Duodenal mucosa (tissue), 2 donors: ENCODE results near the gene UNC13C.
"Not testable (repeated sequence)": the region's sequence is repeated elsewhere in the genome, so short reads cannot be mapped to it uniquely, and the experiment has no call there.

Experiments
- H3K27ac ChIP-seq: one replicate; pipeline ENCODE4 v1.7.0; 2013; ENCODE audit warnings: low read depth, low read length
- H3K27me3 ChIP-seq, 2 donors: one replicate each; pipeline ENCODE4 v1.7.0; 2013; ENCODE audit warnings: low read length in 2 of 2, control low read depth in 1 of 2; ENCODE audit not compliant: insufficient read depth in 2 of 2, control insufficient read depth in 1 of 2
- H3K36me3 ChIP-seq, 2 donors: one replicate each; pipeline ENCODE4 v1.7.0; 2013; ENCODE audit warnings: low read length in 2 of 2, control low read depth in 1 of 2; ENCODE audit not compliant: insufficient read depth in 2 of 2, control insufficient read depth in 1 of 2
- H3K4me1 ChIP-seq, 2 donors: one replicate each; pipeline ENCODE4 v1.7.0; 2013; ENCODE audit warnings: low read length in 2 of 2, control low read depth in 1 of 2; ENCODE audit not compliant: insufficient read depth in 2 of 2, control insufficient read depth in 1 of 2
- H3K4me3 ChIP-seq, 2 donors: one replicate each; pipeline ENCODE4 v1.7.0; 2013; ENCODE audit warnings: low read length in 2 of 2, low read depth in 1 of 2
- H3K9ac ChIP-seq, 2 donors: one replicate each; pipeline ENCODE4 v1.7.0; 2013; ENCODE audit warnings: low read length in 2 of 2, low read depth in 1 of 2
- H3K9me3 ChIP-seq, 2 donors: one replicate each; pipeline ENCODE4 v1.7.0; 2013; ENCODE audit warnings: low read length in 2 of 2, control low read depth in 1 of 2; ENCODE audit not compliant: control insufficient read depth in 1 of 2

The UNC13C gene

GRCh38 chr15:53978253-53978906 is at the start of gene UNC13C:
UNC13C (plus strand) TSS chr15:53978441; CDS start chr15:54012904, 34,463 bp downstream.
- Histone ChIP-seq H3K4me3 (peak within 1 kb of the TSS in 1 of 2 donors; percentile 38), H3K9ac (no peak within 1 kb of the TSS), H3K27me3 (peaks cover 2 to 17% of the 10 kb centered on the region in 2 donors), H3K4me1 (no peaks in the 10 kb centered on the region), H3K9me3 (no peaks in the 10 kb centered on the region), H3K27ac (no peak within 1 kb of the TSS), H3K36me3 (no peaks in the 10 kb centered on the region)

GRCh38 chr15:53936137-53936536 is 42.1 kb upstream of the UNC13C start:
- Histone ChIP-seq H3K36me3 (no peaks in the 10 kb centered on the region), H3K27ac (no peak overlapping the region), H3K9me3 (peaks cover 5 to 6% of the 10 kb centered on the region in 2 donors), H3K9ac (no peak overlapping the region), H3K4me3 (no peak overlapping the region), H3K4me1 (no peaks in the 10 kb centered on the region), H3K27me3 (no peaks in the 10 kb centered on the region)

DNA sequence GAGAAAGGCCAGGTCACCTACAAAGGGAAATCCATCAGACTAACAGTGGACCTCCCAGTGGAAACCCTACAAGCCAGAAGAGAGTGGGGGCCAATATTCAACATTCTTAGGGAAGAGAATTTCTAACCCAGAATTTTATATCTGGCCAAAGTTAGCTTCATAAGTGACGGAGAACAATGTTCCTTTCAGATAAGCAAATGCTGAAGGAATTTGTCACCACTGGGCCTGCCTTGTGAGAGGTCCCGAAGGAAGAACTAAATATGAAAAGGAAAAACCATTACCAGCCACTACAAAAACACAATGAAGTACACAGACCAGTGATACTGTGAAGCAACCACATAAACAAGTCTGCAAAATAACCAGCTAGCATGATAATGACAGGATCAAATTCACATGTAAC is 40.6 kb upstream of the UNC13C start:
- not testable (repeated sequence) for H3K9ac ChIP-seq, H3K9me3 ChIP-seq, H3K27ac ChIP-seq, H3K4me1 ChIP-seq, H3K27me3 ChIP-seq, H3K4me3 ChIP-seq, H3K36me3 ChIP-seq

DNA sequence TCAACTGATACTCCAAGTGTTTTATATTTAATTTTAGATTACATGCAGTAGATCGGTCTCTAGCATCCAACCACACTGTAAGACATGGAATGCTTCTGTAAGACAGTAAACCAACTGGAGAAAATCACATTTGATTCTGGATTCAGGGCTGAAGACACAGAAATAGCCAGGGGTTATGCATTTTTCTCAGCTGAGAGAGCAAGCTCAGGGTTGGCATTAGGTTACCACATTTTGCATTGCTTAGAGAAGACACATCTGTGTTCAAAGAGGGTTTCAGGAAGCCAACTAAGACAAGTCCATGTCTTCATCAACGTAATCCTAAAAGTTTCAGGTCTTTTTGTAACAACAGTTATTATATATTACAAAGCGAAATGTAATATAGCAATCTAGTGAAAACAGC is 27.7 kb upstream of the UNC13C start:
- H3K27ac ChIP-seq = no peak overlapping the region
- no peaks in the 10 kb centered on the region for H3K36me3 ChIP-seq
- H3K9ac ChIP-seq = no peak overlapping the region
- no peak overlapping the region for H3K4me3 ChIP-seq
- H3K27me3 ChIP-seq = no peaks in the 10 kb centered on the region
- H3K4me1 ChIP-seq = no peaks in the 10 kb centered on the region
- no peaks in the 10 kb centered on the region for H3K9me3 ChIP-seq

GRCh38 chr15:53955396-53955795 is 22.8 kb upstream of the UNC13C start:
- Histone ChIP-seq H3K36me3 (no peaks in the 10 kb centered on the region), H3K4me3 (no peak overlapping the region), H3K4me1 (no peaks in the 10 kb centered on the region), H3K9ac (no peak overlapping the region), H3K27me3 (no peaks in the 10 kb centered on the region), H3K27ac (no peak overlapping the region), H3K9me3 (no peaks in the 10 kb centered on the region)

DNA sequence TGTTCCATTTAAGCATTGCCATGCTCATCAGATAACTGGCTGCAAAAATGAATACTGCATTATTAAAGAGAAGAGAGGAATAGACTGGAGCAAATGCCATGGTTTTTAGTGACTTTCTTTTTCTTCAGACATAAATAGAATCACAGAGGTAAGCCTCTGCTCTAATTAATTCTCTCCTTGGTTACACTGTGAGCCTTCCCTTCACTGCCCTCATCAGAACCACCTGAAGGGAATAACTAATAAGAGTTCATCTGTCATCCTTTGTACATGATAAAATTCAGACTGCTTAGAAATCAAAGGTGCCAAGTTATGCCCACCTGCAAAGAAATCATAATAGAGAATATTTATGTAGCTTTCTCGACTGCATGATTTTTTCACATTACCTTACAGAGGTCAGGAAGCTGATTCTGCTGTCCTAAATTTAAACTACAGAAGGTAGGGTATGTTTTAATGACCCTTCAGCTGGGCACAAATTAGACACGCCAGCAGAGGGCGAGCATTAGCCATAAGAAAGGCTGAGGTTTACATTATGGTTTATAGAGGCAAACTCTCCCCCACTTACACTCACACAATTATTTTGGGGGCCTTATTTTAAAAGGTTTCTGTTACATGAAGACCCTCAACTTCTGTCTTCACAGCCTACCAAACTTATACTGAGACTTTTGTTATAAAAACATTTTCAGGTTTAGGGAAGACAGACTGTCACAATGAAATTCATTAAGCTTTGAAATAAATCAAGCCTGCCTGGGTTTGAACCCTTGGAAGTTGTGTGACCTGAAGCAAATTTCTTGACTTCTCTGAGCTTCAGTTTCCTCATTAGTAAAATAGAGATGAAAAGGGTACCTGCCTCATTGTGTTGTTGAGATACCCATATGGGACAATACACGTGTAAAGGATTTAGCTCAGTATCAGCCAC is 15.3 kb upstream of the UNC13C start:
- Histone ChIP-seq H3K27me3 (no peaks in the 10 kb centered on the region), H3K4me3 (no peak overlapping the region), H3K9me3 (no peaks in the 10 kb centered on the region), H3K4me1 (no peaks in the 10 kb centered on the region), H3K36me3 (no peaks in the 10 kb centered on the region), H3K27ac (no peak overlapping the region), H3K9ac (no peak overlapping the region)

DNA sequence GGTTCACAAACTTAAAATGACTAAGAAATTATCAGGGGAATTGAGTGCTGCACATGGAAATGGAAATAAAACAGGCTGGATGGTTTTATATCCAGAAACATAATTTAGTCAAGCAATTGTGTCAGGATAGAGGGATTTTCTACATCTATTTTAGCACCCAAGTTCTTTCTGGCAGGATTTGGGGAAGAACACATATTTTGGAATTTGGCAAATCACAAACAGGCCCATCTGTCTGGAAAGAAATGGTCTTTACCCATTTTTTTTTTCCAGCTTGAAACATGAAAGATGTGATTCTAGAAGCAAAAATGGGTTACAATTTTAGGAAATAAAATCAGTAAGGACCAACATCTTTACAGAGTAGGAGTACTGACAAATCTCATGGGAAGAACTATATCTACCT is 14.4 kb upstream of the UNC13C start:
- Histone ChIP-seq H3K4me3 (no peak overlapping the region), H3K27me3 (no peaks in the 10 kb centered on the region), H3K27ac (no peak overlapping the region), H3K36me3 (no peaks in the 10 kb centered on the region), H3K9ac (no peak overlapping the region), H3K4me1 (no peaks in the 10 kb centered on the region), H3K9me3 (no peaks in the 10 kb centered on the region)

DNA sequence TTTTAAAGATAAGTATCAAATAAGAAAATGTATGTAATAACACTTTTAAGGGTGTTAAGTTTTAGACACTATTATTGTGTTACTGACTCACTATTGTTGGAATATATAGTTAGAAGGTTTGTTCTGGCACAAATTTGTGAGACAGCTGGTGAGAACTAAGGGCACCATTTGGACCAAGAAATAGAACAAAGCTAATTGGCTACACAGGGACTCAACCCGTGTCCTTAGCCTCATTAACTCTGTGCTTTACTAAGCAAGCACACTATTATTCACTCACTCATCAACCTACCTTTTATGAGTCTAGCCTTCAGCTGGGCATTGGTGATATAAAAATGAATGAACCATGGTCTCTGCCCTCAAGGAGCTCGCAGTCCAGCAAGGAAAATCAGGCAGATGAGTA is 4.1 kb upstream of the UNC13C start:
- no peak overlapping the region for H3K9ac ChIP-seq
- no peaks in the 10 kb centered on the region for H3K36me3 ChIP-seq
- H3K4me3 ChIP-seq = no peak overlapping the region
- no peak overlapping the region for H3K27ac ChIP-seq
- H3K9me3 ChIP-seq = no peaks in the 10 kb centered on the region
- peaks cover 2 to 17% of the 10 kb centered on the region in 2 donors for H3K27me3 ChIP-seq
- H3K4me1 ChIP-seq = no peaks in the 10 kb centered on the region

DNA sequence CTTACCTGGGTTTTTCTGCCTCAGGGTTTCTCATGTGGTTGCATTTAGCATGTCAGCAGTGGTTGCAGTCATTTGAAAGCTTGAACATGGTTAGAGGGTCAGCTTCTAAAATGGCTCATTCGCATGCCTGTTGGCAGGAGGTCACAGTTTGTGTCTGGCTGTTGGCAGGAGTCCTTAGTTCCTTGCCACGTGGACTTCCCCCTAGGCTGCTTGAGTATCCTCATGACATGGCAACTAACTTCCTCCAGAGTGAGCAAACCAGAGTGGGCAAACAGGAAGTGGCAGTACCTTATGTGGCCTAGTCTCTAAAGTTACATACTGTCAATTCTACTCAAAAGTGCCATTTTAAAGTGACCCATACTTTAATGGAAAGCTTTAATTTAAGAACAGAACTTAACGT is 3.4 kb upstream of the UNC13C start:
- peaks cover 2 to 17% of the 10 kb centered on the region in 2 donors for H3K27me3 ChIP-seq
- H3K9me3 ChIP-seq = no peaks in the 10 kb centered on the region
- no peaks in the 10 kb centered on the region for H3K4me1 ChIP-seq
- no peak overlapping the region for H3K9ac ChIP-seq
- no peaks in the 10 kb centered on the region for H3K36me3 ChIP-seq
- no peak overlapping the region for H3K4me3 ChIP-seq
- no peak overlapping the region for H3K27ac ChIP-seq

- H3K9me3 ChIP-seq = no peaks in the 10 kb centered on the region
- no peaks in the 10 kb centered on the region for H3K4me1 ChIP-seq
- H3K27ac ChIP-seq = no peak overlapping the region
- no peak overlapping the region for H3K4me3 ChIP-seq
- peaks cover 2 to 17% of the 10 kb centered on the region in 2 donors for H3K27me3 ChIP-seq
- H3K36me3 ChIP-seq = no peaks in the 10 kb centered on the region
- H3K9ac ChIP-seq = no peak overlapping the region
These were observed 1.3 kb upstream of the UNC13C start for GRCh38 chr15:53976844-53977392.
